HepG2 (cell line): ENCODE data around the gene TNFSF13. TPM values are rescaled to one million over a fixed set of nuclear protein-coding genes. Genes with fewer than 3 reads are reported as not detected.

Experiments used
- ARNT ChIP-seq: fragments of 450-650 bp; IDR thresholded peaks from 2 replicates; pipeline ENCODE4 v1.6.1; 2017
- ETV6 ChIP-seq: sonication (generic); formaldehyde crosslinking; conservative IDR thresholded peaks from 2 replicates; pipeline ENCODE4 v1.4.0; 2020; ENCODE audit warnings: missing genetic modification reagents
- HNRNPH1 ChIP-seq: fragments of 200-400 bp; formaldehyde crosslinking; optimal IDR thresholded peaks from 2 replicates; pipeline ENCODE3; 2017; ENCODE audit warnings: mild to moderate bottlenecking, low read depth, low read length
- KLF9 ChIP-seq: IDR thresholded peaks from 2 replicates; pipeline ENCODE4 v1.6.1; 2016; ENCODE audit warnings: low read depth
- MBNL3 ChIP-seq: fragments of 250-450 bp; sonication (Bioruptor Pico); conservative IDR thresholded peaks from 2 replicates; pipeline ENCODE4 v1.8.0; 2022; ENCODE audit warnings: mild to moderate bottlenecking, inconsistent platforms
- MLXIP ChIP-seq: sonication (generic); formaldehyde crosslinking; IDR thresholded peaks from 2 replicates; pipeline ENCODE4 v1.9.0; 2021; ENCODE audit warnings: missing genetic modification reagents, borderline replicate concordance
- MXD1 ChIP-seq: sonication (generic); formaldehyde crosslinking; IDR thresholded peaks from 2 replicates; pipeline ENCODE4 v1.4.0; 2020; ENCODE audit warnings: mild to moderate bottlenecking, missing genetic modification reagents
- NPAS2 ChIP-seq: sonication (generic); formaldehyde crosslinking; IDR thresholded peaks from 2 replicates; pipeline ENCODE4 v1.8.0; 2022; ENCODE audit warnings: mild to moderate bottlenecking, missing genetic modification reagents, borderline replicate concordance
- SOX13 ChIP-seq, 3 experiments: fragments of 450-650 bp in 1 of 3; sonication (generic) in 1 of 3; formaldehyde crosslinking in 1 of 3; IDR thresholded peaks in 2 of 3; conservative IDR thresholded peaks in 1 of 3; 2 replicates each; pipeline versions ENCODE4 v1.5.0 to v1.6.1; 2016 to 2020; ENCODE audit warnings: antibody characterized with exemption in 1 of 3, mild to moderate bottlenecking in 1 of 3, missing compliant biosample characterization in 1 of 3, missing genetic modification reagents in 1 of 3, moderate library complexity in 1 of 3
- SP5 ChIP-seq: IDR thresholded peaks from 2 replicates; pipeline ENCODE4 v1.6.1; 2016; ENCODE audit warnings: low read depth, borderline replicate concordance
- SRF ChIP-seq: IDR thresholded peaks from 2 replicates; pipeline ENCODE4 v1.6.1; 2011; ENCODE audit warnings: mild to moderate bottlenecking, low read depth, low read length, moderate library complexity
- TAF15 ChIP-seq: fragments of 200-400 bp; formaldehyde crosslinking; IDR thresholded peaks from one replicate; pipeline ENCODE4 v1.6.1; 2018; ENCODE audit warnings: mild to moderate bottlenecking, low read depth, low read length; ENCODE audit not compliant: poor library complexity, severe bottlenecking
- TBX2 ChIP-seq: sonication (generic); formaldehyde crosslinking; IDR thresholded peaks from 2 replicates; pipeline ENCODE4 v1.5.0; 2020; ENCODE audit warnings: missing genetic modification reagents, mild to moderate bottlenecking, borderline replicate concordance
- U2AF1 ChIP-seq: fragments of 200-400 bp; formaldehyde crosslinking; optimal IDR thresholded peaks from 2 replicates; pipeline ENCODE3; 2017; ENCODE audit warnings: mild to moderate bottlenecking, low read depth, low read length
- ZFP91 ChIP-seq: sonication (generic); formaldehyde crosslinking; IDR thresholded peaks from 2 replicates; pipeline ENCODE4 v1.9.0; 2022; ENCODE audit warnings: missing genetic modification reagents, mild to moderate bottlenecking, borderline replicate concordance
- ZNF576 ChIP-seq: sonication (generic); formaldehyde crosslinking; IDR thresholded peaks from 2 replicates; pipeline ENCODE4 v1.4.0; 2020; ENCODE audit warnings: mild to moderate bottlenecking, missing genetic modification reagents
- ZNF720 ChIP-seq: sonication (generic); formaldehyde crosslinking; IDR thresholded peaks from 2 replicates; pipeline ENCODE4 v1.4.0; 2020; ENCODE audit warnings: missing genetic modification reagents
- ZSCAN29 ChIP-seq: sonication (generic); formaldehyde crosslinking; conservative IDR thresholded peaks from 2 replicates; pipeline ENCODE4 v1.4.0; 2020; ENCODE audit warnings: mild to moderate bottlenecking, missing genetic modification reagents
- polyA plus RNA-seq, 8 experiments: library from polyadenylated mRNA; depleted of rRNA in 3 of 8; stranded (reverse) in 7 of 8; unstranded in 1 of 8; fragments of >200 nt; fragmentation: Illumina TruSeq in 4 of 8; extraction: Trizol in 4 of 8; gene quantifications; 2 replicates each; pipeline versions ENCODE4 v1.2.1 to v1.2.3, GENCODE V29; 2011 to 2016; ENCODE audit warnings: low read depth in 4 of 8, missing spikeins in 1 of 8, mixed read lengths in 1 of 8; ENCODE audit not compliant: insufficient read depth in 1 of 8
- total RNA-seq, 5 experiments: library from RNA; depleted of rRNA; stranded (reverse); fragments of >200 nt; fragmentation: Illumina TruSeq; extraction: Trizol; gene quantifications; 2 replicates each; pipeline ENCODE4 v1.2.3, GENCODE V29; 2016; ENCODE audit warnings: low read depth in 1 of 5
- TF ChIP-seq, protein P1 (sequence below): sonication (generic); formaldehyde crosslinking; IDR thresholded peaks from 2 replicates; pipeline ENCODE4 v1.4.0; 2020; ENCODE audit warnings: missing genetic modification reagents, borderline replicate concordance

The TNFSF13 gene
- total and polyA plus RNA-seq, 2 of the 13 experiments (the other 11 are each of a cell fraction or from before 2014, with no cell fraction given): 2.5 to 3.3 TPM

GRCh38 chr17:7557147-7557764 lies 1.3 kb upstream of the TNFSF13 start (continued):
- TF ChIP-seq MBNL3 (CRISPR knock-in tag): no peak
- no peak for TF ChIP-seq NPAS2 (CRISPR knock-in tag)
- TF ChIP-seq SP5 (CRISPR knock-in tag): peak; percentile 75
- TF ChIP-seq U2AF1: no peak
- TF ChIP-seq MXD1: peak; percentile 24; the same call in 1 of the 2 replicates
- TF ChIP-seq SRF: no peak
- no peak for TF ChIP-seq ETV6 (CRISPR knock-in tag)
- no peak for TF ChIP-seq TAF15
- no peak for TF ChIP-seq TBX2
- TF ChIP-seq SOX13 (IDR thresholded peaks at IDR 0.05): no peak
- TF ChIP-seq SOX13 (CRISPR knock-in tag; conservative IDR thresholded peaks at IDR 0.05 in 1 of 2, IDR thresholded peaks at IDR 0.05 in 1 of 2): peak in 1 of 2 experiments; percentile 13; a peak in 1 of 4 replicates
- TF ChIP-seq HNRNPH1: no peak
- no peak for TF ChIP-seq ZNF576 (CRISPR knock-in tag)
- TF ChIP-seq, protein P1, sequence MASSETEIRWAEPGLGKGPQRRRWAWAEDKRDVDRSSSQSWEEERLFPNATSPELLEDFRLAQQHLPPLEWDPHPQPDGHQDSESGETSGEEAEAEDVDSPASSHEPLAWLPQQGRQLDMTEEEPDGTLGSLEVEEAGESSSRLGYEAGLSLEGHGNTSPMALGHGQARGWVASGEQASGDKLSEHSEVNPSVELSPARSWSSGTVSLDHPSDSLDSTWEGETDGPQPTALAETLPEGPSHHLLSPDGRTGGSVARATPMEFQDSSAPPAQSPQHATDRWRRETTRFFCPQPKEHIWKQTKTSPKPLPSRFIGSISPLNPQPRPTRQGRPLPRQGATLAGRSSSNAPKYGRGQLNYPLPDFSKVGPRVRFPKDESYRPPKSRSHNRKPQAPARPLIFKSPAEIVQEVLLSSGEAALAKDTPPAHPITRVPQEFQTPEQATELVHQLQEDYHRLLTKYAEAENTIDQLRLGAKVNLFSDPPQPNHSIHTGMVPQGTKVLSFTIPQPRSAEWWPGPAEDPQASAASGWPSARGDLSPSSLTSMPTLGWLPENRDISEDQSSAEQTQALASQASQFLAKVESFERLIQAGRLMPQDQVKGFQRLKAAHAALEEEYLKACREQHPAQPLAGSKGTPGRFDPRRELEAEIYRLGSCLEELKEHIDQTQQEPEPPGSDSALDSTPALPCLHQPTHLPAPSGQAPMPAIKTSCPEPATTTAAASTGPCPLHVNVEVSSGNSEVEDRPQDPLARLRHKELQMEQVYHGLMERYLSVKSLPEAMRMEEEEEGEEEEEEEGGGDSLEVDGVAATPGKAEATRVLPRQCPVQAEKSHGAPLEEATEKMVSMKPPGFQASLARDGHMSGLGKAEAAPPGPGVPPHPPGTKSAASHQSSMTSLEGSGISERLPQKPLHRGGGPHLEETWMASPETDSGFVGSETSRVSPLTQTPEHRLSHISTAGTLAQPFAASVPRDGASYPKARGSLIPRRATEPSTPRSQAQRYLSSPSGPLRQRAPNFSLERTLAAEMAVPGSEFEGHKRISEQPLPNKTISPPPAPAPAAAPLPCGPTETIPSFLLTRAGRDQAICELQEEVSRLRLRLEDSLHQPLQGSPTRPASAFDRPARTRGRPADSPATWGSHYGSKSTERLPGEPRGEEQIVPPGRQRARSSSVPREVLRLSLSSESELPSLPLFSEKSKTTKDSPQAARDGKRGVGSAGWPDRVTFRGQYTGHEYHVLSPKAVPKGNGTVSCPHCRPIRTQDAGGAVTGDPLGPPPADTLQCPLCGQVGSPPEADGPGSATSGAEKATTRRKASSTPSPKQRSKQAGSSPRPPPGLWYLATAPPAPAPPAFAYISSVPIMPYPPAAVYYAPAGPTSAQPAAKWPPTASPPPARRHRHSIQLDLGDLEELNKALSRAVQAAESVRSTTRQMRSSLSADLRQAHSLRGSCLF (CRISPR knock-in tag): no peak
- TF ChIP-seq MLXIP (CRISPR knock-in tag): no peak
- no peak for TF ChIP-seq ARNT
- TF ChIP-seq ZFP91: peak; percentile 22; the same call in 1 of the 2 replicates
- no peak for TF ChIP-seq KLF9 (CRISPR knock-in tag)
- no peak for TF ChIP-seq ZNF720 (CRISPR knock-in tag)
- 0 out of 2 replicates have a peak, but pooled peaks have one; percentile 4 for TF ChIP-seq ZSCAN29 (CRISPR knock-in tag)
